Stomach (tissue), 4 donors: Measurements from ENCODE around the gene FGF4.

ENCODE experiments used
- CTCF ChIP-seq, 7 experiments: fragments of 450-650 bp in 4 of 7; fragments of 200-600 bp in 3 of 7; sonication (generic) in 3 of 7; IDR thresholded peaks; one replicate each; pipeline ENCODE4 v1.5.1; 2016 to 2019; ENCODE audit warnings: antibody characterized with exemption in 7 of 7, control low read depth in 2 of 7, mild to moderate bottlenecking in 1 of 7
- POLR2A ChIP-seq, 4 donors: fragments of 450-650 bp; IDR thresholded peaks; one replicate each; pipeline ENCODE4 v1.6.1; 2016; ENCODE audit warnings: antibody characterized with exemption in 4 of 4, control low read depth in 2 of 4, mild to moderate bottlenecking in 1 of 4, moderate library complexity in 1 of 4
- POLR2AphosphoS5 ChIP-seq, 3 donors: sonication (generic); formaldehyde crosslinking; IDR thresholded peaks; one replicate each; pipeline ENCODE4 v1.6.1; 2016; ENCODE audit warnings: antibody characterized with exemption in 3 of 3

- no peak for TF ChIP-seq CTCF (IDR thresholded peaks at IDR 0.05)
- no peak for TF ChIP-seq POLR2A (IDR thresholded peaks at IDR 0.05)
- no peak for TF ChIP-seq POLR2AphosphoS5 (IDR thresholded peaks at IDR 0.05)
These were observed 6.1 kb upstream of the FGF4 start for GRCh38 chr11:69781241-69781640.
